ENCODE measurements around the gene HECTD1.

DNA sequence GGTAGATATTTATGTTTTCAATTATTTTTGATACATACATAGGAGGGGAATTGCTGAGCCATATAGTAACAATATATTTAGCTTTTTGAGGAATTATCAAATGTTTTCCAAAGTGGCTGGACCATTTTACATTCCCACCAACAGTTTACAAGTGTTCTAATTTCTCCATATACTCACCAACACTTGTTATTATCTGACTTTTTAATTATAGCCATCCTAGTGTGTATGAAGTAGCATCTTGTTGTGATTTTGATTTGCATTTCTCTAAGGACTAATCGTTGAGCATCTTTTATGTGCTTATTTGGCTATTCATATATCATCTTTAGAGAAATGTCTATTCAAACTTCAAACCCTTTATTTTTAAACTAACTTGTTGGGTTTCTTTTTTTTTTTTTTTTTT lies 17.2 kb upstream of the HECTD1 start:
- TF ChIP-seq CTCF (IDR thresholded peaks at IDR 0.05 in 4 of 5, conservative IDR thresholded peaks at IDR 0.05 in 1 of 5): no peak
- TF ChIP-seq POLR2A (IDR thresholded peaks at IDR 0.05): no peak
